Measurements from ENCODE around the gene E4F1. TPM values are rescaled to one million over a fixed set of nuclear protein-coding genes. Genes with fewer than 3 reads are reported as not detected.

The E4F1 gene
- total and polyA plus RNA-seq, 9 of the 15 experiments (the other 6 are each of a cell fraction or from before 2014, with no cell fraction given): 0.48 to 94.9 (median 20.4) TPM

DNA sequence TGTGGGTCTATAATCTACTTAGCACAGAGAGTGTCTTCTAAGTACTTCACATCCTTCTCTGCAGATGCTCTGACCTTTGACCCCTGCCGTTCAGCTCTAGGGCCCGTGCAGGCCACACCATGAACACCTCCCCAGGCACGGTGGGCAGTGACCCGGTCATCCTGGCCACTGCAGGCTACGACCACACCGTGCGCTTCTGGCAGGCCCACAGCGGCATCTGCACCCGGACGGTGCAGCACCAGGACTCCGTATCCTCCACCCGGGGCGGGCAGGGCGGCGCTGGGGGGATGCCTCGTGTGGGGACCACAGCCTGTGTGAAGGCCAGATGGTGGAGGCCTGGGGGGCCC lies 17.5 kb upstream of the E4F1 start (continued):
- TF ChIP-seq, protein P1, sequence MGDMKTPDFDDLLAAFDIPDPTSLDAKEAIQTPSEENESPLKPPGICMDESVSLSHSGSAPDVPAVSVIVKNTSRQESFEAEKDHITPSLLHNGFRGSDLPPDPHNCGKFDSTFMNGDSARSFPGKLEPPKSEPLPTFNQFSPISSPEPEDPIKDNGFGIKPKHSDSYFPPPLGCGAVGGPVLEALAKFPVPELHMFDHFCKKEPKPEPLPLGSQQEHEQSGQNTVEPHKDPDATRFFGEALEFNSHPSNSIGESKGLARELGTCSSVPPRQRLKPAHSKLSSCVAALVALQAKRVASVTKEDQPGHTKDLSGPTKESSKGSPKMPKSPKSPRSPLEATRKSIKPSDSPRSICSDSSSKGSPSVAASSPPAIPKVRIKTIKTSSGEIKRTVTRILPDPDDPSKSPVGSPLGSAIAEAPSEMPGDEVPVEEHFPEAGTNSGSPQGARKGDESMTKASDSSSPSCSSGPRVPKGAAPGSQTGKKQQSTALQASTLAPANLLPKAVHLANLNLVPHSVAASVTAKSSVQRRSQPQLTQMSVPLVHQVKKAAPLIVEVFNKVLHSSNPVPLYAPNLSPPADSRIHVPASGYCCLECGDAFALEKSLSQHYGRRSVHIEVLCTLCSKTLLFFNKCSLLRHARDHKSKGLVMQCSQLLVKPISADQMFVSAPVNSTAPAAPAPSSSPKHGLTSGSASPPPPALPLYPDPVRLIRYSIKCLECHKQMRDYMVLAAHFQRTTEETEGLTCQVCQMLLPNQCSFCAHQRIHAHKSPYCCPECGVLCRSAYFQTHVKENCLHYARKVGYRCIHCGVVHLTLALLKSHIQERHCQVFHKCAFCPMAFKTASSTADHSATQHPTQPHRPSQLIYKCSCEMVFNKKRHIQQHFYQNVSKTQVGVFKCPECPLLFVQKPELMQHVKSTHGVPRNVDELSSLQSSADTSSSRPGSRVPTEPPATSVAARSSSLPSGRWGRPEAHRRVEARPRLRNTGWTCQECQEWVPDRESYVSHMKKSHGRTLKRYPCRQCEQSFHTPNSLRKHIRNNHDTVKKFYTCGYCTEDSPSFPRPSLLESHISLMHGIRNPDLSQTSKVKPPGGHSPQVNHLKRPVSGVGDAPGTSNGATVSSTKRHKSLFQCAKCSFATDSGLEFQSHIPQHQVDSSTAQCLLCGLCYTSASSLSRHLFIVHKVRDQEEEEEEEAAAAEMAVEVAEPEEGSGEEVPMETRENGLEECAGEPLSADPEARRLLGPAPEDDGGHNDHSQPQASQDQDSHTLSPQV (IDR thresholded peaks at IDR 0.05): peak; percentile 84; the same call in 1 of the 2 replicates
- TF ChIP-seq FOXA1 (IDR thresholded peaks at IDR 0.05; ENCODE audit: borderline replicate concordance): no peak

DNA sequence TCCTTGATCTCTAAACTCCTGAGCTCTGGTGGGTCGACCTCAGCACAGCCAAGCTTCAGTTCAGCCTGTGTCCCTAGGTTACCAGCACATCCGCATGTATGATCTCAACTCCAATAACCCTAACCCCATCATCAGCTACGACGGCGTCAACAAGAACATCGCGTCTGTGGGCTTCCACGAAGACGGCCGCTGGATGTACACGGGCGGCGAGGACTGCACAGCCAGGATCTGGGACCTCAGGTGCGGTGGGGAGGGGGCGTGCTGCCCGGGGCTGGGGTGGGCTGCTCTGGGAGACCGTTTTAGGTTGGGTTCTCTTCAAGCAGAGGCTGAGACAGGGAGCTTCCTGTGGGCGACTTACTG lies 17.0 kb upstream of the E4F1 start:
- CTCF ChIA-PET (ENCODE audit: low intra/inter-chr PET ratio): no interaction called here
- intact Hi-C loops (cut with micrococcal nuclease): no loop called here
- H3K9me3 ChIP-seq (replicated peaks; ENCODE audit: control insufficient read depth, insufficient read depth, low read depth, low read length): no peaks in the 10 kb centered on the region
- peaks cover 8% of the 10 kb centered on the region for H4K20me1 ChIP-seq (replicated peaks; ENCODE audit: control insufficient read depth, insufficient read depth, low read length)
- H3K4me1 ChIP-seq (replicated peaks in 1 of 2; ENCODE audit: control insufficient read depth in 2 of 2, insufficient read depth in 2 of 2, low read length in 2 of 2): peaks cover 22 to 72% of the 10 kb centered on the region in 2 experiments
- FAIRE-seq (no peak), DNase-seq (ENCODE audit: extremely low read depth in 1 of 4, low spot score in 3 of 4) (no peak), ATAC-seq (no peak)
- peak overlapping the region; percentile 92 for H3K4me2 ChIP-seq (ENCODE audit: insufficient read depth, low read length)
- peak overlapping the region; percentile 84 for H3K4me3 ChIP-seq
- H3K79me2 ChIP-seq (ENCODE audit: control insufficient read depth, insufficient read depth, low read length): peaks cover 44% of the 10 kb centered on the region
- H3K9me1 ChIP-seq (ENCODE audit: control insufficient read depth, insufficient read depth, low read length): no peaks in the 10 kb centered on the region
- BruUV-seq (replicated peaks): no TSS peak
- H3K36me3 ChIP-seq (ENCODE audit: control insufficient read depth, insufficient read depth, low read length): peaks cover 39% of the 10 kb centered on the region; the same call in 1 of the 3 replicates
- 41% methylated on average over 11 of the region's 18 CpGs for WGBS (ENCODE audit: insufficient coverage, low coverage, missing lambda C conversion rate)
- no peaks in the 10 kb centered on the region for H3K27me3 ChIP-seq (ENCODE audit: control insufficient read depth in 2 of 2, insufficient read depth in 2 of 2, low read length in 2 of 2)
- in situ Hi-C loops (cut with MboI): no loop called here
- POLR2A ChIA-PET: interaction anchor here (0.9 to 1.4 kb wide), 6 partner anchors 8 to 51 kb away, joined by 3 to 7 read pairs (median 6); partner anchors contain the start of genes ECI1, PGP and TRAF7
- peak overlapping the region; percentile 92 to 96 for H3K9ac ChIP-seq (ENCODE audit: insufficient read depth in 1 of 2, low read depth in 2 of 2, low read length in 2 of 2)
- peak overlapping the region; percentile 93; the same call in 2 of the 3 replicates for H3K27ac ChIP-seq (ENCODE audit: extremely low read depth, low read depth, low read length)
- no peak overlapping the region for H2AFZ ChIP-seq (ENCODE audit: low read depth, low read length)
- TF ChIP-seq CHCHD3 (CRISPR knock-in tag; IDR thresholded peaks at IDR 0.05) (no peak), HMGN3 (IDR thresholded peaks at IDR 0.05; ENCODE audit: borderline replicate concordance, extremely low read depth, insufficient read length, low read depth, low read length) (no peak), POLR2G (IDR thresholded peaks at IDR 0.05; ENCODE audit: low read depth, low read length) (no peak)
- TF ChIP-seq, protein P2, sequence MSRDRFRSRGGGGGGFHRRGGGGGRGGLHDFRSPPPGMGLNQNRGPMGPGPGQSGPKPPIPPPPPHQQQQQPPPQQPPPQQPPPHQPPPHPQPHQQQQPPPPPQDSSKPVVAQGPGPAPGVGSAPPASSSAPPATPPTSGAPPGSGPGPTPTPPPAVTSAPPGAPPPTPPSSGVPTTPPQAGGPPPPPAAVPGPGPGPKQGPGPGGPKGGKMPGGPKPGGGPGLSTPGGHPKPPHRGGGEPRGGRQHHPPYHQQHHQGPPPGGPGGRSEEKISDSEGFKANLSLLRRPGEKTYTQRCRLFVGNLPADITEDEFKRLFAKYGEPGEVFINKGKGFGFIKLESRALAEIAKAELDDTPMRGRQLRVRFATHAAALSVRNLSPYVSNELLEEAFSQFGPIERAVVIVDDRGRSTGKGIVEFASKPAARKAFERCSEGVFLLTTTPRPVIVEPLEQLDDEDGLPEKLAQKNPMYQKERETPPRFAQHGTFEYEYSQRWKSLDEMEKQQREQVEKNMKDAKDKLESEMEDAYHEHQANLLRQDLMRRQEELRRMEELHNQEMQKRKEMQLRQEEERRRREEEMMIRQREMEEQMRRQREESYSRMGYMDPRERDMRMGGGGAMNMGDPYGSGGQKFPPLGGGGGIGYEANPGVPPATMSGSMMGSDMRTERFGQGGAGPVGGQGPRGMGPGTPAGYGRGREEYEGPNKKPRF (IDR thresholded peaks at IDR 0.05; ENCODE audit: low read depth, low read length): no peak

Measured in K562 (cell line).